GM18519 (cell line): ENCODE data around the gene HOGA1.
"Not testable (repeated sequence)": the region's sequence is repeated elsewhere in the genome, so short reads cannot be mapped to it uniquely, and the experiment has no call there.

Source experiments
- ATAC-seq: cut with Tn5 transposase; IDR thresholded peaks from one replicate; pipeline ENCODE4 v1.9.1; 2021; ENCODE audit warnings: mild to moderate bottlenecking, moderate library complexity; ENCODE audit not compliant: unreplicated experiment, low FRiP score

HOGA1 gene

DNA sequence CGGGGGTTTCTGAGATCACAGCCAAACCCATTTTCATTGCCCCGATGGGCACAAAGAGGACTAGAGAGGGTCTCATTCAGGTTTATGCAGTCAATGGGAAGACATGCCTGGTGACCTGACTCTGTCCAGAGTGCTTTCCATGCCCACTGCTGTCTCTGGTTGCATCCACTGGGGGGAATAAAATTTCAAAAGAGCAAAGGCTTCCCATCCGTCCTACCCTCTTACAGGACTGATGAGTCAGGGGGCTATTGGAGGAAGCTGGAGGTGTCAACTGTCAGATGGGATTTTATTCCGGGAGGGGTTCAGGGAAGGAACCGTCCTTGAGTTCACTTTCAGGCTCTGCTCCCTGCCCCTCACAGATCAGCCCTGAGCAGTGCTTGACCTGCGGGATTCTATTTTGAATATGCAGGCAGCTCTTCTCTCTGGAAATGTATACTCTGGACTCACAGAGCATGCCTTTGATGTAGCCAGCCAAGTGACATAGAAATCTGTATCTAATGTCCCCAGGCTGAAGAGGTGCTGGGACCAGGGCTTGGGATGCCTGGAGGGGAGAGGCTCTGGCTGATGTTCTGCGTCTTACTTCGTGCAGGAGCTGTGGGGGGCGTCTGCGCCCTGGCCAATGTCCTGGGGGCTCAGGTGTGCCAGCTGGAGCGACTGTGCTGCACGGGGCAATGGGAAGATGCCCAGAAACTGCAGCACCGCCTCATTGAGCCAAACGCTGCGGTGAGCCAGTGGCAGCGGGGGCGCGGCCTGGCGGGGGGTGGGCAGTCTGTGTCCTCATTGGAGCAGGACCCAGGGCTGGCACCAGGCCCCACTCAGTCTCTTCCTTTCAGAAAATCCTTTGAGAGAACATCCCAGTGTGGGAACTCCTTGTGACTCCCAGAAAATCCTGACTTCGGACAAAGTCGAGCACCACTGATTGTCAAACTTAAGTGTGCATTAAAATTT lies 17.4 kb downstream of the HOGA1 start:
- no peak for ATAC-seq

DNA sequence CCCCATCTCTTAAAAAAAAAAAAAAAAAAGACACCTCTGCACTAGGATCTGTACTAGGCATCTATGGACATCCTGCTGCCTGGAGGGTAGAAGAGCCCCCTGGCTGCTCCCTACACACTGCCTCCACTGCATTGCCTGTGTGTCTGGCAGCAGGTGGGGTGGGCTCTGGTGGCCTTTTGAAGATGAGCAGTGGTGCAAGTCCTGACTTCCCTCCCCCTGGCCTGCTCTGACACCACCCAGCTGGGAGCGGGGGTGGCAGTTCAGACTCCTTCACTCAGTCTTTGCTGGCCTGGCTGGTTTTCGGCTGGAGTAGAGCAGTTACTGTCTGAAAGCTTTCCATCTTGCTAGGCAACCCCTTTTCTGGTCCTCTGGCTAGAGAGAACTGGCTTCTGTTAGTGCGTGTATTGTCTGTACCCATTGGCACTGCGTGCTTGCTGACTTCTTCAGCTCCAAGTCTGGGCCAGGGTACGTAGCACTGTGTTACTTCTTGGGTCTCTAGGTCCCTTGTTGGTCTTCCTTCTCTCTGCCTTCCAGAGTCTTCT lies 23.0 kb downstream of the HOGA1 start:
- ATAC-seq = no peak

DNA sequence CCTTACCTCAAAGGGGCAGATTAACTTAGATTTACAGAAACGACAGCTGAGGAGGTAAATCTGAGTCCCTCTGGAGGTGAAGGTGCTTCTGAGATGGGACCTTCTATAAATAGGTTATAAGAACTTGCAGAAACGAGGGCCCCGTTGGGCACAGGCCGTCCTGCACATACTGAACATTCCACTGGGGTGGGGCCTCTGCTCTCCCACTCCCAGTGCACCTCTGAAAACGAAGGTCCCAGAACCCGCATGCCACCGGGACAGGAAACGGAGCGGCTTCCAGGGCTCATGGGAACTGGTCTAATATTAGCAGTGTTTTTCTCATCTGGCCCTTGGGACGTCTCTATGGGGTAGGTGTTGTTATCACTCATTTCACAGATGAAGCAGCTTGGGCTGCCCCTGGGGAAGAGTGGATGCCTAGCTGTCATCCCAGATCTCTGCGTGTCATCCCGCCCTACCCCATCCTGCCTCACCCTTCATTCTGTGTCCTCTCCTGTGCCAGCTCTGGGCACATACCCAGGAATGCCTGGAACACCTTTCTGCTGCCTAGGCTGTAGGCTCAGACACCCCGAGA lies 24.9 kb downstream of the HOGA1 start:
- no peak for ATAC-seq

DNA sequence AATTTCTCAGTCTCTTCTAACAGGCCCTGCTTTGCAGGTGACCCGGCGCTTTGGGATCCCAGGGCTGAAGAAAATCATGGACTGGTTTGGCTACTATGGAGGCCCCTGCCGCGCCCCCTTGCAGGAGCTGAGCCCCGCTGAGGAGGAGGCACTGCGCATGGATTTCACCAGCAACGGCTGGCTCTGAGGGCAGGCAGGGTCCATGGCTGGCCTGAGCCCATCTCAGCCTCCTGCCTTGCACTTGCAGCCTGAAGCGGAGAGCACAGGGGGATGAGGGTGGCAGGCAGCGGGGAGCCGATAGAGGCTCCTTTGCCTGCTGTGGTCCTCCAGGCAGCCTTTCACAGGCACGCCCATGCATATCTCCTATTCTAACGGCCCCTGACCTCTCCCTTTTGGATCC lies 27.3 kb downstream of the HOGA1 start:
- no peak for ATAC-seq

DNA sequence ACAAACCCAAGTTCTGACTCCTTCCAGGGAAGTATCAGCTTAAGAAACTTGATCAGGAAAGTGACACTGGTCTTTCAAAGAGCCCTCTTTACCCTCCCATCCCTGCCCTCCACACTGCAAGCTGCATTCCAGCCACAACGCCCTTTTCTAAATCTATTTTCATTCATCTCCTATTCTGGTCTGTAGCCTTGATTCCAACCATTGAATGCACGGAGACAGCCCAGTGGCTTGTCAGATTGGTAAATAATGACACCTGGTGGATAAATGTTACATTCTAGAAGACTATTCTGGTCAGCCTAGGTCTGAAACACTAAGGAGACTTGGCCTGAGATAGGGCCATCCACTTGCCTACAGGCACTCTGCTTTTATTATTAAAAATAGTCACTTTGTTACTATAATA lies 28.2 kb downstream of the HOGA1 start:
- ATAC-seq = no peak

DNA sequence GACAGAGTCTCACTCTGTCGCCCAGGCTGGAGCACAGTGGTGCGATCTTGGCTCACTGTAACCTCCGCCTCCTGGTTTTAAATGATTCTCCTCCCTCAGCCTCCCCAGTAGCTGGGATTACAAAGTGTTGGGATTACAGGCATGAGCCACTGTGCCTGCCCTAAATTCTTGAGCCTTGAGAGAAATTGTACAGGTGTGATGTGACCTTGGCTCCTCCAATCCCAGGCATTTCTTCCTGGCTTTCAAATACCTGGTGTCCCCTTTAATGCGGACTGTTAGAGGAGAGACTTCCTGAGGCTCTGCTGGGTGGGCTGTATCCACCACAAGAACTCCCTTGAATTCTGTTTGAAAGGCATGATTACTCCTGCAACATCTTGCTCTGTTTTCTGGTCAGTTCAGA lies 34.1 kb downstream of the HOGA1 start:
- ATAC-seq = no peak

DNA sequence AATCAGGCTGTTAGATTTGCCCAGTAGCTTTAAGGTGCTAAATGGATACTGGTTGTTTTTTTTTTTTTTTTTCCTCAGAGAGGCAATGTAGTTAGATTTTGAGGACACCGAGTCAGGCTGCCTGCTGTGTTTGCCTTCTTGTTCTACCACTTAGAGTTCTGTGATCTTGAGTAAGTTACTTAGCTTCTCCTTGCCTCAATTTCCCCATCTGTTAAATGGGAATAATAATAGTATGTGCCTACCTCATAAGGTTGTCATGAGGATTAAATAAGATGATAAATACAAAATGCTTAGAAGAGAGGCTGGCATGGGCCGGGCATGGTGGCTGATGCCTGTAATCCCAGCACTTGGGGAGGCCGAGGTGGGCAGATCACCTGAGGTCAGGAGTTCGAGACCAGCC lies 34.5 kb downstream of the HOGA1 start:
- ATAC-seq = no peak

DNA sequence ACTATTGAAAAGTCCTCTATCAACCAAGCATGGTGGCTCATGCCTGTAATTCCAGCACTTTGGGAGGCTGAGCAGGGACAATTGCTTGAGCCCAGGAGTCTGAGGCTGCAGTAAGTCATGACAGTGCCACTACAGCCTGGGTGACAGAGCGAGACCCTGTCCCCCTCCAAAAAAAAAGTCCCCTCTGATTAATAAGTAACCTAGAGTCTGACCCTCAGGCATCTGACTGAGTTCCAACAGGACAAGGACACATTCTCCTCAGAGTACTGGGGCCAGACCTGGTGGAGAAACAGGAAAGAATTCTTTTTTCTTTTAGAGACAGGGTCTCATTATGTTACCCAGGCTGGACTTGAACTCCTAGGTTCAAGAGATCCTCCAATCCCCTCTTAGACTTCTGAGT lies 39.1 kb downstream of the HOGA1 start:
- ATAC-seq = no peak

DNA sequence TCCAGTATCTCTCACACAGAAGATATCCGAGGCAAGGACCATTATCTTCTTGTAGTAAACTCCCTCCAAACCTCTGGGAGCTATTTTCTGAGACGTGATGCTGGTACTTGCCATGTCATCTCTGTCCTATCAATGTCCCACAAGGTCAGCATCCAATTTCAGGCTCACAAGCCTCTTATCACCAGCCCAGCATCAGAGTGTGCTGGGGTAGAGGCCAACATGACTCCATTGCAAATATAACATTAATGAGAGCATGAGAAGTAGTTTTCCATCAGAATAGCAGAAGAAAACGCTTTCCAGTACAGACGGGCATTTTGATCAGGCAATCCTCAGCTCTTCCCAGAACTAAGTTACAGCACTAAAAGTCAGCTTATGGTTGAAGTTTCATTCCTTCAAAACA lies 43.5 kb downstream of the HOGA1 start:
- no peak for ATAC-seq

DNA sequence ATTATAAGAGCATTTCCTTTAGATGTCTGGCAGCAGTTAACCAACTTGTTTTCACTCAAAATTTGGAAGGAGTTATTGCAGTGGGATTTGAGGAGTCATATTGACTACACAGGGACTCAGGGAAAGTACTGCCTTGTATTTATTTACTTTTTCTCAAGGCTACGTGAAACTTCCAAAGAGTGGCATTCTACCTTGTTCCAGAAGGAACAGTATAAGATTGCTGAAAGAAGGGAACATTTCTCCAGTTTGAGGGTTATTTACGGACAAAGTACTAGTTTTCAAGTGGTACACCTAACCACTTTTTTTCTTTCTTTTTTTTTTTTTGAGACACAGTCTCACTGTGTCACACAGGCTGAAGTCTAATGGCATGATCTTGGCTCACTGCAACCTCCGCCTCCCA lies 44.0 kb downstream of the HOGA1 start:
- no peak for ATAC-seq

DNA sequence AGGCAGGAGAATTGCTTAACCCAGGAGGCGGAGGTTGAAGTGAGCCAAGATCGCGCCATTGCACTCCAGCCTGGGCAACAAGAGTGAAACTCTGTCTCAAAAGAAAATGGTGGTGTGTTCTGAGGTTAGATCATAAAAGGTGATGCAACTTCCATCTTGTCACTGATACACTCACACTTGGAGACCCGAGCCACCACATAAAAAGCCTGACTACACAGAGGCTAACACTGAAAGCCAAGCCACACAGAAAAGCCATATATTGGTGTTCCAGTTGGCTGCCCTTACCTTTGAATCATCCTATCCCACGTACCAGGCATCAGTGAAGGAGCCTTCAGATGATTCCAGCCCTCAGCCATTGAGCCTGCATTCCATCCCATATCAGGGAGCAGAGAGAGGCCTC lies 45.1 kb downstream of the HOGA1 start:
- ATAC-seq = no peak

DNA sequence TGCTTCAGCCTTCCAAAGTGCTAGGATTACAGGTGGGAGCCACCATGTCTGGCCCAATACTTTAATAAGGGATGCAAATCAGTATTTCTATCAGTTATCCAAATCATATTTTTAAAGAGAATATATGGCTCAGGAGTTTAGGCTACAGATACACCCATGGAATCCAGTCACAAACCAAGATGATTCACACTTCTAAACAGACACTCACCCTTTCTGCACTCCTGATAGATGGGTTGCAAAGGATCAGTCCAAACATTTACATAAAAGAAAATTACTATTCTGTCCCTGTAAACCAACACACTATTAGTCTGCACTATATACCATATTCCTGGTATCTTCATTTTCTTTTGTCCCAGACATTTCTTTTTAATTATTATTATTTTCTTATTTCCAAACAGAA lies 46.9 kb downstream of the HOGA1 start:
- ATAC-seq = no peak

DNA sequence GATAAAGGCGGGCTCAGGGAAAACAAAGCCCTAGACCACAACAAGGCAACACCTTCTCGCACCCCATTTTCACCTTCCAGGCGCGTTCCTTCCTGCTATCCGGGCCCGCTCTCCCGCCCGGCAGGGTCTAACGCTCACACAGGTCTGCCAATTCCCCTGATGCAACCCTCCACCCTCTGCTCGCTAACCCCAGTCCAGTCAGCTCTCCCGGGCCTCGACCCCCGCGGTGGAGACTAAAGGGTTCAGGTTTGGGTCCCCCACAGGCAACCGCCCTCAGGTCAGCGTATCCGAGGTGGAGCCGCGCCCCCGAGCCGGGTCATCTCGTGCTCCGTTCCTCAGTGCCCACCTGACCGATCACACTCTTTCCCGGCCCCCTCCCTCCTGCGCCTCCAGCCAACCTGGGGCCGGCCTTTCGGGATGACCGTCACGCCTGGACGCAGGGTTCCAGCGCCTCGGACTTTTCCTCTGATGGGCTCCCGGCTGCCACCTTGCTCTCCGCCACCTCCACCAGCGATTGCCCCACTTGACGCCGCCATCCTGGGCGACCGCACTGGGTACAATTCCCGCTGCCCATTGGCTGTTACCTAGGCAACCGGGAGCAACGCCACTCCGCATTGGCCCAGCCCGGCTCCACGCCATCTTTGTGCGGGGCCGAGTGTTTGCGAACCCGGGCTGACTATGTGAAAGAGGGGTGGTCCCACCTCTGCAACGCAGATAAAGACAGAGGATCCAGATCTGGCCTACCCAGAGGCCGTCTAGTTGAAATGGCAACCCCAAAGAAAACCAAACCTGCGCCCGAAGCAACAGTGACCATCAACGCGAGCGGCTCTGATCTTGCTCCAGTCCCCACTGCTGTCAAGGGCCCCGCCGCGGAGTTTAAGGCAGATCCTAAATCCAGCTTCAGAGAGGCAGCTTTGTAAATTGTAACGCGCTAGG lies 49.0 kb downstream of the HOGA1 start, which contains the start of gene MORN4:
TSS of gene MORN4 (minus strand) at position 552 of the 936 bp plus-strand sequence. CDS start 13,847 bp downstream, outside the sequence.
- ATAC-seq = peak; percentile 94

DNA sequence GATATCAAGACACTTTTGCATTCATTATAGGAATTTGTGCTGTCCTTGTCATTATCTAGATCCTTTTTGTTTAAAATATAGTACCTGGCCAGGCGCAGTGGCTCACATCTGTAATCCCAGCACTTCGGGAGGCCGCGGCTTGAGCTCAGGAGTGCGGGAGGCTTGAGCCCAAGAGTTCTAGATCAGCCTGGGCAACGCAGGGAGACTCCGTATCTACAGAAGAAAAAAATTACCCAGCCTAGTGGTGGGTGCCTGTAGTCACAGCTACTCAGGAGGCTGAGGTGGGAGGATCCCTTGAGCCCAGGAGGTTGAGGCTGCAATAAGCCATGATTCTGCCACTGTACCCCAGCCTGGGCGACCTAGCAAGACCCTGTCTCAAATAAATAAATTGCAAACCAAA lies 49.7 kb downstream of the HOGA1 start:
- peak; percentile 17 for ATAC-seq

DNA sequence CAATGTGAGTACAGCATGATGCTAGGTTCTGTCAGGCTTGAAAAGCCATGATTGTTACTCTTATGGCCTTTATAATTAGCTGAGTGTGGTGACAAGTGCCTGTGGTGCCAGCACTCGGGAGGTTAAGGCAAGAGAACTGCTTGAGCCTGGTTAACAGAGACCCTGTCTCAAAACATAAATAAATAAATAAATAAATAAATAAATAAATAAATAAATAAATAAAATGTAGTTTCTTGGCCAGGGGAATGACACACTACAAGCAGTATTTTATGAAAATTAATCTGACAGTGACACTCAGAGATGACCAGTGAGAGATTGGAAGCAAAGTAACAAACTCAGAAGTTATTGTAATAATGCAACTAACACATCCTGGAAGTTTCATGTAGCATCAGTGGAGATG lies 51.4 kb downstream of the HOGA1 start:
- ATAC-seq = no peak

DNA sequence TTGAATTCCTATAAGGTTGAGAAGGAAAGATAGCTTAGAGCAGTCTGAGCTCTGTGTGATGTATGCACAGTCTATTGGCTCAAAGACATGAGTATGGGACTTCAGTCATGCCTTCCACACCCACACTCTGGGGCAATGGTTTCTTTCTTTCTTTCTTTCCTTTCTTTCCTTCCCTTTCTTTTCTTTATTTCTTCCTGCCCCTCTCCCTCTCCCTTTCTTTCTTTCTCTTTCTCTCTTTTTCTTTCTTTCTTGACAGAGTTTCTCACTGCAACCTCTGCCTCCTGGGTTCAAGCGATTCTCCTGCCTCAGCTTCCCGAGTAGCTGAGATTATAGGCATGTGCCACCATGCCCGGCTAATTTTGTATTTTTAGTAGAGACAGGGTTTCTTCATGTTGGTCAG lies 54.9 kb downstream of the HOGA1 start:
- not testable (repeated sequence) for ATAC-seq

DNA sequence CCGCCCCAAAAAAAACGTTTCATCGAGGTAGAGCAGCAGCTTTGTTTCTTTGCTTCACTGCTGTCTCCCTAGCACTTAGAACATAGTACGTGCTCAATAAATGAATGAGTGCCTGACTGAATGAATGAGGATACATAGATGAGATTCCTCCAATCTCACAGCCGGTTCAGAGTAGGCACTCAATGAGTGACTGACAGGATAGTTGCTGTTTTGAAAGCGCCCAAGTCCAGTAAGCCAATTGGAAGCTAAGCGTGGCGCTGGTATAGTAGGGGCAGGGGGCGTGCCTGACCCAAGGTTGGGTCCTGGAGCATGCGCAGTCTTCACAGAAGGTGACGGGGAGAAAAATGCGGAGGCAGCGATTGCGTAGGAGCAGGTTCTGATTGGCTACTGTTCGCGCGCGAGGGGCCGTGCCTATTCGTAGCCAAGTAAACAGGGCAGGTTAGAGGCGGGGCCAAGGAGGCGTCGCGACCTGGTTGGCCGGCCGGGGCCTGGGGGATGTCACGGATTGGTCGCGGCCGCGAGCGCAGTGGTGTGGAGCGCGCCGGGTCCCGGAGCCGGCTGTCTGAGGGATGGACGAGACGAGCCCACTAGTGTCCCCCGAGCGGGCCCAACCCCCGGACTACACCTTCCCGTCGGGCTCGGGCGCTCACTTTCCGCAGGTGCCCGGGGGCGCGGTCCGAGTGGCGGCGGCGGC lies 56.1 kb downstream of the HOGA1 start, which contains the start of gene PI4K2A:
TSS of gene PI4K2A (plus strand) at position 498 of the 694 bp plus-strand sequence. CDS start at position 570, 72 bp downstream.
- peak; percentile 91 for ATAC-seq

DNA sequence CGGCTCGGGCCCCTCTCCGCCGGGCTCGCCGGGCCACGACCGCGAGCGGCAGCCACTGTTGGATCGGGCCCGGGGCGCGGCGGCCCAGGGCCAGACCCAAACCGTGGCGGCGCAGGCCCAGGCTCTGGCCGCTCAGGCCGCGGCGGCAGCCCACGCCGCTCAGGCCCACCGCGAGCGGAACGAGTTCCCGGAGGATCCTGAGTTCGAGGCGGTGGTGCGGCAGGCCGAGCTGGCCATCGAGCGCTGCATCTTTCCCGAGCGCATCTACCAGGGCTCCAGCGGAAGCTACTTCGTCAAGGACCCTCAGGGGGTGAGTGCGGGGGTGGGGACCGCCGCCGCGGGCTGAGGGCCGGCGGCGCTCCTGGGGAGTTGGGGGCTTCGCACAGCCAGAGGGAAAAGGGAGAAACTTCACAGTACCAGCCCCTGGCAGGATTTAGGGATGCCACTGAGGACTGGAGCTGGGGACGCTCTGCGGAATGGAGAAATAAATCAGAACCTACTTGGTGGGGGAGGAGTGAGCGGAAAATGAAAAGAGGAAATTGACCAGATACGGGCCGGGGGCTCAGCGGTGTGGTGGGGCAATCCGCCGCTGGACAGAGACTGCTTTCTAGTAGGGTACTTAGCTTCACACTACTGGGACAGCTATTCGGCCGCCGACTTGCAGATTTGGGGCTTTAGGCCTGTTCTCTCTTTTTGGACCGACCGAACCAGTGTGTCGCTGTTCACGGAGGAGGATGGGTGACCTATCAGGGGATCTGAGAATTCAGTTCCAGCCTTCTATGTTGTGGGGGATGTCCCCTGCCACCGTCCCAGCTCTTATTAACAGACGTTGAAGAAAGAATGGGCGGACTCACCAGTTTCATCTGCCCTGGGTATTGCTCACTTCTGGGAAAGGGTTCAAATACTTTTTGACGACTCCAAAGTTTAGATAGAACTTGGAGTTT lies 57.0 kb downstream of the HOGA1 start:
- peak; percentile 20 for ATAC-seq
